H1 (cell line): ENCODE results near the gene PURB. TPM values are rescaled to one million over a fixed set of nuclear protein-coding genes. Genes with fewer than 3 reads are reported as not detected.

Experiments
- CTCF ChIA-PET: fragments of 300-600 bp; sonication (Branson Sonifier 250); formaldehyde crosslinking; loops from one replicate; lab custom pipeline; 2021; ENCODE audit not compliant: partially characterized antibody; lab: Charles Lee
- POLR2A ChIA-PET: fragments of 300-600 bp; sonication (Branson Sonifier 250); formaldehyde crosslinking; loops from one replicate; lab custom pipeline; 2021; ENCODE audit warnings: inconsistent platforms; ENCODE audit not compliant: partially characterized antibody; lab: Charles Lee
- DNase-seq, 2 experiments: peaks; one replicate each; pipeline versions ENCODE4 v3.0.0 to v3.0.0-alpha.2; 2010 to 2022; ENCODE audit warnings: low spot score in 2 of 2, low read depth in 1 of 2, mixed read lengths in 1 of 2
- FAIRE-seq: peaks from 2 replicates; lab custom pipeline; 2011; peaks lifted over from hg19 to GRCh38; lab: Jason Lieb, UNC
- H2AFZ ChIP-seq: 2 replicates; pipeline ENCODE4 v1.8.1; 2012; ENCODE audit warnings: low read length, inconsistent platforms
- H2AK5ac ChIP-seq: 2 replicates; pipeline ENCODE4 v1.6.1; 2013; ENCODE audit warnings: low read depth, low read length
- H2BK120ac ChIP-seq: replicated peaks from 2 replicates; pipeline ENCODE3; 2013; ENCODE audit warnings: low read depth, low read length, inconsistent platforms
- H2BK12ac ChIP-seq: 2 replicates; pipeline ENCODE4 v1.6.1; 2013; ENCODE audit warnings: low read depth, low read length
- H2BK15ac ChIP-seq: 2 replicates; pipeline ENCODE4 v1.6.1; 2013; ENCODE audit warnings: low read length
- H2BK20ac ChIP-seq: 2 replicates; pipeline ENCODE4 v1.6.1; 2013; ENCODE audit warnings: low read length
- H2BK5ac ChIP-seq: 2 replicates; pipeline ENCODE4 v1.6.1; 2013; ENCODE audit warnings: low read depth, low read length
- H3K14ac ChIP-seq: 2 replicates; pipeline ENCODE4 v1.6.1; 2013; ENCODE audit warnings: inconsistent platforms; ENCODE audit not compliant: insufficient read length
- H3K18ac ChIP-seq: 2 replicates; pipeline ENCODE4 v1.6.1; 2013; ENCODE audit warnings: low read length; ENCODE audit errors: extremely low read depth
- H3K23ac ChIP-seq: 2 replicates; pipeline ENCODE4 v1.6.1; 2013; ENCODE audit warnings: inconsistent platforms; ENCODE audit not compliant: insufficient read length
- H3K23me2 ChIP-seq: 2 replicates; pipeline ENCODE4 v1.6.1; 2013; ENCODE audit warnings: low read depth, low read length
- H3K27ac ChIP-seq: 2 replicates; pipeline ENCODE4 v1.6.1; 2011; ENCODE audit warnings: low read depth, low read length, inconsistent platforms
- H3K27me3 ChIP-seq, 4 experiments: replicated peaks in 1 of 4; 1 replicate in 1 of 4; 2 replicates in 3 of 4; pipeline versions ENCODE4 v1.6.1 to v1.8.1; 2011 to 2013; ENCODE audit warnings: low read length in 3 of 4, mild to moderate bottlenecking in 3 of 4, inconsistent platforms in 2 of 4, mixed read lengths in 2 of 4, moderate library complexity in 1 of 4; ENCODE audit not compliant: control insufficient read depth in 3 of 4, insufficient read depth in 3 of 4; ENCODE audit errors: extremely low read depth in 1 of 4
- H3K36me3 ChIP-seq, 4 experiments: 2 replicates each; pipeline versions ENCODE4 v1.6.1 to v1.8.1; 2011 to 2013; ENCODE audit warnings: mild to moderate bottlenecking in 4 of 4, low read length in 3 of 4, moderate library complexity in 2 of 4, control low read depth in 1 of 4, inconsistent platforms in 1 of 4; ENCODE audit not compliant: insufficient read depth in 4 of 4, control insufficient read depth in 2 of 4
- H3K4ac ChIP-seq: replicated peaks from 2 replicates; pipeline ENCODE3; 2013; ENCODE audit warnings: low read length, low read depth, mixed read lengths, inconsistent platforms; ENCODE audit not compliant: insufficient read length
- H3K4me1 ChIP-seq, 4 experiments: replicated peaks in 1 of 4; 1 replicate in 1 of 4; 2 replicates in 3 of 4; pipeline versions ENCODE4 v1.6.1 to v1.8.1; 2011 to 2013; ENCODE audit warnings: low read length in 3 of 4, inconsistent platforms in 2 of 4, mixed read lengths in 1 of 4; ENCODE audit not compliant: insufficient read depth in 4 of 4, control insufficient read depth in 3 of 4
- H3K4me2 ChIP-seq, 2 experiments: 2 replicates each; pipeline versions ENCODE4 v1.6.1 to v1.8.1; 2011 to 2013; ENCODE audit warnings: low read depth in 2 of 2, low read length in 2 of 2, control low read depth in 1 of 2, inconsistent platforms in 1 of 2, mild to moderate bottlenecking in 1 of 2; ENCODE audit not compliant: insufficient read depth in 1 of 2
- H3K4me3 ChIP-seq, 4 experiments: fragments of 200-600, 300-600 bp in 1 of 4; sonication (generic), shearing (Covaris generic), sonication (Bioruptor Twin) in 1 of 4; 2 replicates each; pipeline versions ENCODE4 v1.5.1 to v1.8.1; 2011 to 2016; ENCODE audit warnings: low read length in 4 of 4, low read depth in 3 of 4, control low read depth in 2 of 4, inconsistent platforms in 2 of 4, mild to moderate bottlenecking in 2 of 4, mixed read lengths in 1 of 4, moderate library complexity in 1 of 4; ENCODE audit not compliant: insufficient read depth in 2 of 4; ENCODE audit errors: extremely low read depth in 1 of 4
- H3K56ac ChIP-seq: replicated peaks from 2 replicates; pipeline ENCODE3; 2013; ENCODE audit warnings: low read depth, mild to moderate bottlenecking, mixed read lengths, low read length, inconsistent platforms; ENCODE audit not compliant: insufficient read length
- H3K79me1 ChIP-seq: 2 replicates; pipeline ENCODE4 v1.6.1; 2013; ENCODE audit warnings: low read depth, low read length, control low read depth
- H3K79me2 ChIP-seq, 2 experiments: 2 replicates each; pipeline versions ENCODE4 v1.6.1 to v1.8.1; 2012 to 2013; ENCODE audit warnings: low read length in 2 of 2, mild to moderate bottlenecking in 2 of 2, inconsistent platforms in 1 of 2; ENCODE audit not compliant: insufficient read depth in 2 of 2, control insufficient read depth in 1 of 2
- H3K9ac ChIP-seq, 4 experiments: replicated peaks in 1 of 4; 1 replicate in 1 of 4; 2 replicates in 3 of 4; pipeline versions ENCODE4 v1.6.1 to v1.8.1; 2011 to 2013; ENCODE audit warnings: low read depth in 3 of 4, low read length in 3 of 4, control low read depth in 2 of 4, mild to moderate bottlenecking in 2 of 4, moderate library complexity in 2 of 4, inconsistent platforms in 1 of 4; ENCODE audit errors: extremely low read depth in 1 of 4
- H3K9me3 ChIP-seq, 2 experiments: 2 replicates each; pipeline versions ENCODE4 v1.6.1 to v1.8.1; 2012 to 2013; ENCODE audit warnings: mild to moderate bottlenecking in 2 of 2, moderate library complexity in 2 of 2, control low read depth in 1 of 2, inconsistent platforms in 1 of 2, low read depth in 1 of 2, low read length in 1 of 2, mixed read lengths in 1 of 2; ENCODE audit not compliant: insufficient read depth in 2 of 2
- H4K20me1 ChIP-seq, 2 experiments: replicated peaks in 1 of 2; 2 replicates each; pipeline versions ENCODE3 to v1.8.1; 2011 to 2013; ENCODE audit warnings: inconsistent platforms in 2 of 2, low read length in 2 of 2, mild to moderate bottlenecking in 1 of 2; ENCODE audit not compliant: insufficient read depth in 2 of 2, control insufficient read depth in 1 of 2
- H4K5ac ChIP-seq: 2 replicates; pipeline ENCODE4 v1.6.1; 2013; ENCODE audit warnings: low read length, low read depth, mixed read lengths, inconsistent platforms; ENCODE audit not compliant: insufficient read length
- H4K8ac ChIP-seq: 2 replicates; pipeline ENCODE4 v1.8.0; 2013; ENCODE audit warnings: mild to moderate bottlenecking, moderate library complexity, low read length, inconsistent platforms; ENCODE audit not compliant: insufficient read depth; ENCODE audit errors: extremely low read depth
- H4K91ac ChIP-seq: replicated peaks from 2 replicates; pipeline ENCODE3; 2013; ENCODE audit warnings: low read length, mixed read lengths, inconsistent platforms; ENCODE audit not compliant: insufficient read length
- CEBPB ChIP-seq: IDR thresholded peaks from 2 replicates; pipeline ENCODE4 v1.6.1; 2012; ENCODE audit warnings: low read depth, low read length
- CREB1 ChIP-seq: IDR thresholded peaks from 2 replicates; pipeline ENCODE4 v1.6.1; 2012; ENCODE audit warnings: inconsistent platforms
- EP300 ChIP-seq, 2 experiments: IDR thresholded peaks; 1 replicate in 1 of 2; 2 replicates in 1 of 2; pipeline ENCODE4 v1.6.1; 2011 to 2012; ENCODE audit warnings: low read depth in 2 of 2, low read length in 2 of 2, mild to moderate bottlenecking in 2 of 2, borderline replicate concordance in 1 of 2, inconsistent platforms in 1 of 2, moderate library complexity in 1 of 2
- EZH2 ChIP-seq: fragments of 200-600 bp; sonication (generic); IDR thresholded peaks from 2 replicates; pipeline ENCODE4 v1.7.1; 2012; ENCODE audit warnings: low read depth, mild to moderate bottlenecking, moderate library complexity, low read length, inconsistent platforms; ENCODE audit not compliant: severe bottlenecking
- GABPA ChIP-seq: IDR thresholded peaks from 2 replicates; pipeline ENCODE4 v1.6.1; 2011; ENCODE audit warnings: mild to moderate bottlenecking, low read length, moderate library complexity, borderline replicate concordance; ENCODE audit not compliant: insufficient read depth
- HDAC2 ChIP-seq, 2 experiments: fragments of 300-600 bp in 1 of 2; sonication (generic) in 1 of 2; IDR thresholded peaks; 2 replicates each; pipeline ENCODE4 v1.6.1; 2011 to 2012; ENCODE audit warnings: low read depth in 2 of 2, low read length in 2 of 2, mild to moderate bottlenecking in 2 of 2, moderate library complexity in 2 of 2, borderline replicate concordance in 1 of 2, inconsistent platforms in 1 of 2
- KDM4A ChIP-seq: IDR thresholded peaks from one replicate; pipeline ENCODE4 v1.7.1; 2012; ENCODE audit warnings: low read depth, mild to moderate bottlenecking, moderate library complexity, low read length, inconsistent platforms; ENCODE audit not compliant: severe bottlenecking
- POLR2AphosphoS5 ChIP-seq: IDR thresholded peaks from 2 replicates; pipeline ENCODE4 v1.6.1; 2011; ENCODE audit warnings: low read depth, low read length
- RAD21 ChIP-seq, 2 experiments: IDR thresholded peaks in 1 of 2; conservative IDR thresholded peaks in 1 of 2; 2 replicates each; pipeline ENCODE4 v1.6.1; 2011; ENCODE audit warnings: low read depth in 2 of 2, low read length in 2 of 2, improper control_type of control experiment in 1 of 2, inconsistent platforms in 1 of 2, mild to moderate bottlenecking in 1 of 2, moderate library complexity in 1 of 2
- RXRA ChIP-seq: IDR thresholded peaks from 2 replicates; pipeline ENCODE4 v1.6.1; 2011; ENCODE audit warnings: low read depth, mild to moderate bottlenecking, low read length, moderate library complexity; ENCODE audit not compliant: insufficient read depth
- SRF ChIP-seq: IDR thresholded peaks from 2 replicates; pipeline ENCODE4 v1.6.1; 2011; ENCODE audit warnings: mild to moderate bottlenecking, low read depth, low read length, moderate library complexity
- YY1 ChIP-seq: IDR thresholded peaks from 2 replicates; pipeline ENCODE4 v1.6.1; 2011; ENCODE audit warnings: low read depth, mild to moderate bottlenecking, low read length
- WGBS, 2 experiments: shearing (Covaris generic) in 1 of 2; methylation state at CpG; one replicate each; pipeline versions ENCODE4 v1.1.6 to v1.1.7; 2013 to 2015; ENCODE audit warnings: low lambda C conversion rate in 2 of 2, mixed read lengths in 2 of 2, inconsistent platforms in 1 of 2, low coverage in 1 of 2, missing lambda C conversion rate in 1 of 2; ENCODE audit not compliant: insufficient replicate concordance in 2 of 2, insufficient coverage in 1 of 2, insufficient read length in 1 of 2; ENCODE audit errors: extremely low coverage in 1 of 2, missing lambda C conversion rate in 1 of 2; 5-methylcytosine and 5-hydroxymethylcytosine counted together
- polyA plus RNA-seq, 7 experiments: library from polyadenylated mRNA; depleted of rRNA in 3 of 7; stranded (reverse) in 5 of 7; unstranded in 2 of 7; fragments of >200 nt in 5 of 7; fragments of 200-250 nt in 2 of 7; gene quantifications; 1 replicate in 5 of 7; 2 replicates in 1 of 7; 4 replicates in 1 of 7; pipeline versions ENCODE4 v1.2.1 to v1.2.3, GENCODE V29; 2011 to 2013; ENCODE audit warnings: missing spikeins in 2 of 7, mixed read lengths in 2 of 7
- total RNA-seq: library from RNA; stranded (reverse); fragmentation: NEBNext Ultra II Directional; extraction: Animal tissue kit (Norgen Biotek cat#: 25700); gene quantifications from 2 replicates; pipeline ENCODE4 v1.2.1, GENCODE V29; 2021

PURB gene
- total and polyA plus RNA-seq, 2 of the 8 experiments (the other 6 are each of a cell fraction or from before 2014, with no cell fraction given): 3.3 to 22.7 TPM

- H2BK12ac ChIP-seq: no peak overlapping the region
- no peak for DNase-seq
- no peak overlapping the region for H3K9ac ChIP-seq
- no peak overlapping the region for H3K23ac ChIP-seq
- no peak overlapping the region for H2AFZ ChIP-seq
- no peaks in the 10 kb centered on the region for H3K79me1 ChIP-seq
- POLR2A ChIA-PET: interaction anchor here (1.0 to 7.8 kb wide), 10 partner anchors 17 to 262 kb away, joined by 3 to 53 read pairs (median 4); partner anchors contain the start of gene PURB
- no peak overlapping the region for H3K4ac ChIP-seq
- H4K91ac ChIP-seq: no peak overlapping the region
- no peaks in the 10 kb centered on the region; the same call in 1 of the 2 replicates for H3K23me2 ChIP-seq
- peaks cover 0 to 3% (median 0%) of the 10 kb centered on the region in 4 experiments; a peak in 2 of 7 replicates for H3K4me1 ChIP-seq
- H2BK15ac ChIP-seq: no peak overlapping the region
- no peak overlapping the region for H3K14ac ChIP-seq
- no peaks in the 10 kb centered on the region for H3K27me3 ChIP-seq
- FAIRE-seq: no peak
- no peak overlapping the region for H4K5ac ChIP-seq
- peaks cover 1 to 6% of the 10 kb centered on the region in 2 experiments for H4K20me1 ChIP-seq
- no peak overlapping the region for H3K4me3 ChIP-seq
- H3K36me3 ChIP-seq: no peaks in the 10 kb centered on the region
- H2AK5ac ChIP-seq: no peak overlapping the region
- H3K9me3 ChIP-seq: no peaks in the 10 kb centered on the region
- H3K79me2 ChIP-seq: peaks cover 13 to 25% of the 10 kb centered on the region in 2 experiments; a peak in 3 of 4 replicates
- WGBS, 2 experiments: 83 to 100% methylated on average over 1 to 5 of the region's 5 CpGs
- H4K8ac ChIP-seq: no peak overlapping the region
- H3K56ac ChIP-seq: no peak overlapping the region
- H3K27ac ChIP-seq: no peak overlapping the region
- H2BK20ac ChIP-seq: no peak overlapping the region
- CTCF ChIA-PET: interaction anchor here (0.5 to 2.7 kb wide), 8 partner anchors 52 to 285 kb away, joined by 3 to 8 read pairs (median 4); no protein-coding TSS in a partner anchor
- no peak overlapping the region for H2BK5ac ChIP-seq
- no peak overlapping the region for H3K18ac ChIP-seq
- no peak overlapping the region for H2BK120ac ChIP-seq
- H3K4me2 ChIP-seq: no peak overlapping the region; a peak in 1 of 4 replicates
- TF ChIP-seq EP300 (IDR thresholded peaks at IDR 0.05; ENCODE audit: borderline replicate concordance in 1 of 2, low read depth in 2 of 2, low read length in 2 of 2) (no peak), YY1 (no peak), RXRA (no peak), GABPA (no peak), SRF (no peak), POLR2AphosphoS5 (no peak), RAD21 (IDR thresholded peaks at IDR 0.05 in 1 of 2, conservative IDR thresholded peaks at IDR 0.05 in 1 of 2; ENCODE audit: low read depth in 2 of 2, low read length in 2 of 2) (no peak), CEBPB (no peak), CREB1 (no peak), KDM4A (no peak), HDAC2 (IDR thresholded peaks at IDR 0.05; ENCODE audit: borderline replicate concordance in 1 of 2, low read depth in 2 of 2, low read length in 2 of 2) (no peak), EZH2 (no peak)
Measured at GRCh38 chr7:44849885-44850544, 35.3 kb downstream of the PURB start.
